ENCODE results near the gene DENND4A.

- TF ChIP-seq POLR2AphosphoS5 (IDR thresholded peaks at IDR 0.05; ENCODE audit: low read depth, low read length) (no peak), CTCF (IDR thresholded peaks at IDR 0.05) (no peak), REST (IDR thresholded peaks at IDR 0.05; ENCODE audit: insufficient read depth in 1 of 2, low read depth in 2 of 2, low read length in 1 of 2) (no peak), SIN3A (IDR thresholded peaks at IDR 0.05; ENCODE audit: borderline replicate concordance, insufficient read depth, low read depth, low read length) (no peak)
Measured at GRCh38 chr15:65633752-65634151, 158.3 kb downstream of the DENND4A start.

Data from Panc1 (cell line).